Measurements from ENCODE around the gene LIMK2.
"Not testable (repeated sequence)": the region's sequence is repeated elsewhere in the genome, so short reads cannot be mapped to it uniquely, and the experiment has no call there.

The LIMK2 gene

DNA sequence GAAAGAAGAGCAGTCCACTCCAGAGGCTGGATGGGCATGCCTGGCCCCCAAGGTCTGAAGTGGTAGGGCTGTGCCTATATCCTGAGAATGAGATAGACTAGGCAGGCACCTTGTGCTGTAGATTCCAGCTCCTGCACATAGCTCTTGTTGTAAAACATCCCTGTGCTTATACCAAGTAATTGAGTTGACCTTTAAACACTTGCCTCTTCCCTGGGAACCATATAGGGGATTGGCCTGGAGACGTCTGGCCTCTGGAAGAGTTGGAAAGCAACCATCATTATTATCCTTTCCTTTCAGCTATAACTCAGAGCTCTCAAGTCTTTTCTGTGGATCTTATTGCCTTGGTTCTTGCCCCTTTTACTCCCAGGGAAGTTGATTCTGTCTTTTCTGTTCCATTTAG, 15.1 kb downstream of the LIMK2 start:
- H3K4me3 ChIP-seq (ENCODE audit: low read depth, low read length), result no peak overlapping the region
- DNase-seq (ENCODE audit: low read depth, low spot score), result no peak
- in situ Hi-C loops (cut with HindIII; ENCODE audit: low sequenced_read_pairs), result no loop called here
- TF ChIP-seq, protein P1, sequence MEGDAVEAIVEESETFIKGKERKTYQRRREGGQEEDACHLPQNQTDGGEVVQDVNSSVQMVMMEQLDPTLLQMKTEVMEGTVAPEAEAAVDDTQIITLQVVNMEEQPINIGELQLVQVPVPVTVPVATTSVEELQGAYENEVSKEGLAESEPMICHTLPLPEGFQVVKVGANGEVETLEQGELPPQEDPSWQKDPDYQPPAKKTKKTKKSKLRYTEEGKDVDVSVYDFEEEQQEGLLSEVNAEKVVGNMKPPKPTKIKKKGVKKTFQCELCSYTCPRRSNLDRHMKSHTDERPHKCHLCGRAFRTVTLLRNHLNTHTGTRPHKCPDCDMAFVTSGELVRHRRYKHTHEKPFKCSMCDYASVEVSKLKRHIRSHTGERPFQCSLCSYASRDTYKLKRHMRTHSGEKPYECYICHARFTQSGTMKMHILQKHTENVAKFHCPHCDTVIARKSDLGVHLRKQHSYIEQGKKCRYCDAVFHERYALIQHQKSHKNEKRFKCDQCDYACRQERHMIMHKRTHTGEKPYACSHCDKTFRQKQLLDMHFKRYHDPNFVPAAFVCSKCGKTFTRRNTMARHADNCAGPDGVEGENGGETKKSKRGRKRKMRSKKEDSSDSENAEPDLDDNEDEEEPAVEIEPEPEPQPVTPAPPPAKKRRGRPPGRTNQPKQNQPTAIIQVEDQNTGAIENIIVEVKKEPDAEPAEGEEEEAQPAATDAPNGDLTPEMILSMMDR (IDR thresholded peaks at IDR 0.05; ENCODE audit: low read depth, low read length), result no peak

DNA sequence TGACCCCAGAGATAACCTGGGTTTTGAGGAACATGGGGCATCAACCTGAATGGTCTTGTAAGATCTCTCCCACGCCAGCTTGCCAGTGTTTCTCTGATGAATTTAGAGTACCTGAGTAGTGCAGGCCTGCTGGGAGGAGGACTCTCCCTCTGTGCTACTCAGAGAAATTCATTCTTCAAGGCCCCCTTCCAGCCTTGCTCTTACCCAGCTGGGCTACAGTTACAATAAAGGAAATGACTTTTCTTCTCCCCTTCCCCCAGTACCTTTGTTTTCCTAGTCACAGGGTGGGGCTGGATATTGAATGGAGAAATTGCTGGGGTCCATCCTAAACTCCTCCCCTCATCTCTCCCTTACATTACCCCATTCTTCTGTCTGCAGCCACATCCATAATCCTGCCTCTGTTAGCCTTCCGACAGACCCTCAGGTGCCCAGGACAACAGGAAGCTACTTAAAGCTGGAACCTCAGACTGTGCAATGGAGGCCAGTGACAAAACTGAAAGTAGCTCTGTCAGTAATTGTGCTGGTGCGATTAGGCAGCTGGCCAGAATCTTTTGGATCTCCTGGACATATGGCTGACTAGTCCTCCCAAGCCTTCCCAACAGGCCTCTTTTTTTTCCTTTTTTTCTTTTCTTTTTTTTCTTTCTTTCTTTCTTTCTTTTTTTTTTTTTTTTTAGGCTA, 17.4 kb downstream of the LIMK2 start:
- TF ChIP-seq, protein P1 (IDR thresholded peaks at IDR 0.05; ENCODE audit: low read depth, low read length), result no peak
- in situ Hi-C loops (cut with HindIII; ENCODE audit: low sequenced_read_pairs), result no loop called here
- H3K4me3 ChIP-seq (ENCODE audit: low read depth, low read length), result no peak overlapping the region
- DNase-seq (ENCODE audit: low read depth, low spot score), result peak; percentile 59

DNA sequence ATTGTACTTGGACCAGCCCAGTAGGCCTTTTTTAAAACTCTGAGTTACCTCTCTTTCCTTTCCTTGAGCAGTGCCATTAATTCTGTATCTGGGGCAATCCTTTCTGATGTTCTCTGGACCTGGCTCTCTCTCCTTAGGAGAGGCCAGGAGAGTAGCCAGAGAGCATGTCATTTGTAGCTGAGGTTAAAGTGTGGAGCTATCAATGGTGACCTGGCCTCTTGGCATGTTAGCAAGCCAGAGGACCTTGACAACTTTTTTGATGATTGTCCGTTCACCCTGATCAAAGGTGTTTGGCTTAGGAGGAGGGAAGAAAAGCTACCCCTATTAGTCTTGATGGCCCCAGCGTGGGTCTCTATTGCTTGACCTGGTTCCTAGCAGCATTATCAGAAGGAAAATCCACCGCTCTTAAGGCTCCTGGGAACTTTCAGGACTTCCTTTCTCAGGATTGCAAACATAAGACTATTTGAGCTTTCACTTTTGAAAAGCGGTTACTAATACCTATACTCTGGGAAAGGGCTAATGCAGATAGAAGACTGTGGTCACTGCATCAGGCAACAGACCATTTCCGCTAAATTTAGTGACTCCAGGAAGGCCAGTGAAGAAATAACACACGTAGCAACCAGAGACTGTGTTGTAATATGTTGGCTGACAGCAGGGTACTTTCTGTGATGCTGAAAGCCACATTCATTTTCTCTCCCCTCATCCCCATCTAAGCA, 18.2 kb downstream of the LIMK2 start:
- TF ChIP-seq, protein P1 (IDR thresholded peaks at IDR 0.05; ENCODE audit: low read depth, low read length), result no peak
- H3K4me3 ChIP-seq (ENCODE audit: low read depth, low read length), result no peak overlapping the region
- in situ Hi-C loops (cut with HindIII; ENCODE audit: low sequenced_read_pairs), result no loop called here
- DNase-seq (ENCODE audit: low read depth, low spot score), result peak; percentile 34

DNA sequence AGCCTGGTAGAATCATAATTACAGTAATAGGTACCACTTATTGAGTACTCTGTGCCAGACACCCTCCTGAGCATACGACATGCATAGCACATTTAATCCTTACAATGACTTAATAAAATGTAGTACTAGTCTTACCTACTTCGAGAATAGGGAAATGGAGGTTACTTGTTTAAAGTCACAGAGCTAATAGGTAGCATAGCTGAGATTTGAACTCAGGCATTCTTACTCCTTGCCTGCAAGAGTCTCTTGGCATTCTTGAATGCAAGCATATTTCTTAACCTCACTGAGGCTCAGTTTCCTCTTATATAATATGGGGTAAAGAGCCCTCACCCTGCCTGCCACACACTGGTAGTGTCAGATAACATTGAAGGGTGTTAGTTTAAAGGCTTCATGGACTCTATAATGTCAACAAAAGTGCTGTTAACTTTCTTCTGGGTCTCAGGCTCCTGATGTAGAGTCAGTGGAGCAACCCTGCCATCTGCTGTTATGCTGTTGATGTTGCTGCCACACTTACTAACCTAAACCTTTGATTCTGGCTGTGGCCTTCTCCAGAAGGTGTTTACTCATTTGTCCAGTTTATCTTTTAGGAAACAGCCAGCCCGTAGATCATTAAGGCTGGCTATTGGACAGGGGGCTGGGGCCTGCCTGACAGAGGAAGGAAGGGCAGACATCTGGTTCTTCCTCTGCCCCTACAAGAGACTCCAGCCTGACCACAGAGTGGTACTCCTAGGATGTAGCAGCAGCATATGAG, 18.9 kb downstream of the LIMK2 start:
- in situ Hi-C loops (cut with HindIII; ENCODE audit: low sequenced_read_pairs), result no loop called here
- TF ChIP-seq, protein P1 (IDR thresholded peaks at IDR 0.05; ENCODE audit: low read depth, low read length), result peak; percentile 86
- peak; percentile 68 for DNase-seq (ENCODE audit: low read depth, low spot score)
- no peak overlapping the region for H3K4me3 ChIP-seq (ENCODE audit: low read depth, low read length)

DNA sequence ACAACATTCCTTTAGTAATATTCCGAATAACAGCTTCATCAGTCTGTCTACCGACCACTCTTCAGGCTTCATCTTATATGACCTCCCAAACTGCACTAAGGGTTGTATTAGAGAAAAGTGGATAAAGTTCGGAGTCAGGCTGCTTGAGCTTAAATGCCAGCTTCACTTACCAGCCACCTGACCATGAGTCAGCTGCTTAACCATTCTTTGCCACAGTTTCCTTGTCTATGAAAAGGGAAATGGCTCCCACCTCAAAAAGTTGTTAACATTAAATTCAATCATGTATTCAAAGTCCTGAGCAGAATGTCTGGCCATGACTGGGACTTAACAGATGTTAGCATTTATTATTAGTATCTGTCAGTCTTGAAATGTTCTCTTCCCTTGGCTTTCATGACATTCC, 20.9 kb downstream of the LIMK2 start:
- no peak for DNase-seq (ENCODE audit: low read depth, low spot score)
- TF ChIP-seq, protein P1 (IDR thresholded peaks at IDR 0.05; ENCODE audit: low read depth, low read length), result no peak
- H3K4me3 ChIP-seq (ENCODE audit: low read depth, low read length), result no peak overlapping the region
- in situ Hi-C loops (cut with HindIII; ENCODE audit: low sequenced_read_pairs), result no loop called here

DNA sequence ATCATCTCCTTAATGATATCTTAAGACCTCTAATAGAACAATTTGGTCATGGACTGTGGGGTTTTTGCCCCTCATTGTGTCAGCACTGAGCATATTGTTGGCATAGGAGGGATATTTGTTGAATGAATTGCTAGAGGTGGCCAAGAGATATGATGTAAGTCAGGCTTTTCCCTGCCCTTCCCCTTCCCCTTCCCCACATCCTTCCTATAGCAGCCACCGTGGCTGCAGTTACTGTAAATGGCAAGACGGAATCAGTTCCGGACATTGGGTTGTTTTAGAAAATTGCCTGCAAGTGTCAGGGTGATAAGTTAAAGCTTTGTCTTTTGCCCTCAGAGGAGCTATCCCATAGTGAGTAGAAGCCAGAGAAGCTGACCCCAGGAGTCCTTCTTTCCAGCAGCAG, 23.0 kb downstream of the LIMK2 start:
- no peak overlapping the region for H3K4me3 ChIP-seq (ENCODE audit: low read depth, low read length)
- in situ Hi-C loops (cut with HindIII; ENCODE audit: low sequenced_read_pairs), result no loop called here
- TF ChIP-seq, protein P1 (IDR thresholded peaks at IDR 0.05; ENCODE audit: low read depth, low read length), result no peak
- DNase-seq (ENCODE audit: low read depth, low spot score), result no peak

DNA sequence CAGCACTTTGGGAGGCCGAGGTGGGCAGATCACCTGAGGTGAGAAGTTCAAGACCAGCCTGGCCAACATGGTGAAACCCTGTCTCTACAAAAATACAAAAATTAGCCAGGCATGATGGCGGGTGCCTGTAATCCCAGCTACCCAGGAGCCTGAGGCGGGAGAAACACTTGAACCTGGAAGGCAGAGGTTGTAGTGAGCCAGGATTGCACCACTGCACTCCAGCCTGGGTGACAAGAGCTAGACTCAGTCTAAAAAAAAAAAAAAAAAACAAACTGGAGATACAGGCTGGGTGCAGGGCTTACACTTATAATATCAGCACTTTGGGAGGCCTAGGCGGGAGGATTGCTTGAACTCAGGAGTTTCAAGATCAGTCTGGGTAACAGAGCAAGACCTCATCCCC, 23.9 kb downstream of the LIMK2 start:
- H3K4me3 ChIP-seq (ENCODE audit: low read depth, low read length); in situ Hi-C loops (cut with HindIII; ENCODE audit: low sequenced_read_pairs); DNase-seq (ENCODE audit: low read depth, low spot score): not testable (repeated sequence)

All from astrocyte of the spinal cord (primary cell).